SK-N-SH (cell line): Measurements from ENCODE around the gene INS. TPM values are rescaled to one million over a fixed set of nuclear protein-coding genes. Genes with fewer than 3 reads are reported as not detected.

Experiments
- CTCF ChIA-PET: fragments of 300-600, 350-600 bp; formaldehyde crosslinking; extraction: SDS; loops from one replicate; lab custom pipeline; 2021; lab: Yijun Ruan, JAX
- POLR2A ChIA-PET: fragments of 350-600 bp; sonication (Branson Sonifier 250); formaldehyde crosslinking; extraction: SDS; loops from one replicate; lab custom pipeline; 2020; ENCODE audit warnings: antibody characterized with exemption, inconsistent platforms; lab: Yijun Ruan, JAX
- DNase-seq: peaks from one replicate; pipeline ENCODE4 v3.0.0; 2012
- H2AFZ ChIP-seq: fragments of 200-600 bp; sonication (generic); 2 replicates; pipeline ENCODE4 v1.8.1; 2016; ENCODE audit warnings: antibody characterized with exemption, mild to moderate bottlenecking, low read depth
- H3F3A ChIP-seq: fragments of 200-600 bp; sonication (generic); replicated peaks from 2 replicates; pipeline ENCODE3; 2016; ENCODE audit warnings: antibody characterized with exemption, mild to moderate bottlenecking; ENCODE audit not compliant: insufficient read depth
- H3K27ac ChIP-seq, 2 experiments: fragments of 200-500 bp in 1 of 2; fragments of 200-600 bp in 1 of 2; sonication (Bioruptor generic) in 1 of 2; sonication (generic), shearing (Covaris generic) in 1 of 2; 2 replicates each; pipeline versions ENCODE4 v1.5.1 to v1.6.1; 2014 to 2016; ENCODE audit warnings: low read depth in 2 of 2, inconsistent platforms in 1 of 2, low read length in 1 of 2, mild to moderate bottlenecking in 1 of 2, mixed read lengths in 1 of 2
- H3K27me3 ChIP-seq: fragments of 200-600 bp; sonication (generic), shearing (Covaris generic); 2 replicates; pipeline ENCODE4 v1.6.1; 2016; ENCODE audit warnings: mixed run types; ENCODE audit not compliant: insufficient read depth
- H3K36me3 ChIP-seq, 2 experiments: fragments of 200-500 bp in 1 of 2; fragments of 200-600 bp in 1 of 2; sonication (Bioruptor generic) in 1 of 2; sonication (generic) in 1 of 2; replicated peaks in 1 of 2; 2 replicates each; pipeline versions ENCODE3 to v1.5.1; 2014 to 2016; ENCODE audit warnings: low read length in 1 of 2, mild to moderate bottlenecking in 1 of 2; ENCODE audit not compliant: insufficient read depth in 2 of 2, control insufficient read depth in 1 of 2
- H3K4me1 ChIP-seq, 2 experiments: fragments of 200-500 bp in 1 of 2; fragments of 200-600 bp in 1 of 2; sonication (Bioruptor generic) in 1 of 2; sonication (generic), shearing (Covaris generic) in 1 of 2; 2 replicates each; pipeline versions ENCODE4 v1.5.1 to v1.6.1; 2014 to 2016; ENCODE audit warnings: low read depth in 1 of 2, low read length in 1 of 2, mixed run types in 1 of 2; ENCODE audit not compliant: insufficient read depth in 2 of 2, control insufficient read depth in 1 of 2
- H3K4me2 ChIP-seq: fragments of 200-600 bp; sonication (generic), shearing (Covaris generic); 2 replicates; pipeline ENCODE4 v1.6.1; 2017; ENCODE audit warnings: mixed run types
- H3K4me3 ChIP-seq, 2 experiments: fragments of 200-500 bp in 1 of 2; fragments of 200-600 bp in 1 of 2; sonication (Bioruptor generic) in 1 of 2; sonication (generic), shearing (Covaris generic) in 1 of 2; 2 replicates each; pipeline versions ENCODE4 v1.5.1 to v1.8.1; 2014 to 2016; ENCODE audit warnings: low read depth in 2 of 2, inconsistent platforms in 1 of 2, low read length in 1 of 2, mild to moderate bottlenecking in 1 of 2, mixed read lengths in 1 of 2, moderate library complexity in 1 of 2
- H3K79me2 ChIP-seq: fragments of 200-600 bp; sonication (generic); 2 replicates; pipeline ENCODE4 v1.8.1; 2017; ENCODE audit warnings: mild to moderate bottlenecking; ENCODE audit not compliant: insufficient read depth
- H3K9ac ChIP-seq: fragments of 200-600 bp; sonication (generic); 2 replicates; pipeline ENCODE4 v1.6.1; 2017; ENCODE audit warnings: mixed run types
- H3K9me2 ChIP-seq: fragments of 200-600 bp; sonication (generic); 2 replicates; pipeline ENCODE4 v1.6.1; 2017; ENCODE audit warnings: mixed run types
- H3K9me3 ChIP-seq: fragments of 200-600 bp; sonication (generic); 2 replicates; pipeline ENCODE4 v1.6.1; 2017; ENCODE audit warnings: mixed run types, mild to moderate bottlenecking, moderate library complexity
- H4K20me1 ChIP-seq: fragments of 200-600 bp; sonication (generic); 2 replicates; pipeline ENCODE4 v1.6.1; 2017; ENCODE audit warnings: mild to moderate bottlenecking, mixed run types; ENCODE audit not compliant: insufficient read depth
- ELF1 ChIP-seq: IDR thresholded peaks from 2 replicates; pipeline ENCODE4 v1.4.0; 2012
- EP300 ChIP-seq, 2 experiments: IDR thresholded peaks; 2 replicates each; pipeline versions ENCODE4 v1.4.0 to v1.6.1; 2012; ENCODE audit warnings: borderline replicate concordance in 1 of 2, low read depth in 1 of 2, low read length in 1 of 2
- EZH2phosphoT487 ChIP-seq: fragments of 200-600 bp; sonication (generic); IDR thresholded peaks from 2 replicates; pipeline ENCODE4 v1.6.1; 2017; ENCODE audit warnings: low read depth, mixed run types, mild to moderate bottlenecking, antibody characterized with exemption, moderate library complexity, borderline replicate concordance
- FOXM1 ChIP-seq: IDR thresholded peaks from 2 replicates; pipeline ENCODE4 v1.4.0; 2012; ENCODE audit warnings: low read depth, mild to moderate bottlenecking
- IRF3 ChIP-seq: fragments of 150-350 bp; IDR thresholded peaks from 2 replicates; pipeline ENCODE4 v1.6.1; 2016; ENCODE audit warnings: mild to moderate bottlenecking, low read depth, low read length
- MXI1 ChIP-seq: IDR thresholded peaks from 2 replicates; pipeline ENCODE4 v1.6.1; 2012; ENCODE audit warnings: mild to moderate bottlenecking, low read depth, low read length, improper control_type of control experiment
- NFIC ChIP-seq: IDR thresholded peaks from 2 replicates; pipeline ENCODE4 v1.4.0; 2012; ENCODE audit warnings: borderline replicate concordance
- RAD21 ChIP-seq: IDR thresholded peaks from 2 replicates; pipeline ENCODE4 v1.6.1; 2012; ENCODE audit warnings: mild to moderate bottlenecking, low read length
- RCOR1 ChIP-seq: fragments of 150-350 bp; IDR thresholded peaks from 2 replicates; pipeline ENCODE4 v1.6.1; 2017; ENCODE audit warnings: antibody characterized with exemption, low read length
- REST ChIP-seq: IDR thresholded peaks from 2 replicates; pipeline ENCODE4 v1.6.1; 2012; ENCODE audit warnings: mild to moderate bottlenecking, low read depth, low read length, moderate library complexity
- RXRA ChIP-seq: IDR thresholded peaks from 2 replicates; pipeline ENCODE4 v1.4.0; 2012; ENCODE audit warnings: low read depth, mild to moderate bottlenecking, borderline replicate concordance
- TAF1 ChIP-seq: IDR thresholded peaks from 2 replicates; pipeline ENCODE4 v1.6.1; 2012; ENCODE audit warnings: low read depth, mild to moderate bottlenecking, low read length, moderate library complexity, borderline replicate concordance
- TCF12 ChIP-seq: IDR thresholded peaks from 2 replicates; pipeline ENCODE4 v1.4.0; 2012
- TEAD4 ChIP-seq: IDR thresholded peaks from 2 replicates; pipeline ENCODE4 v1.4.0; 2012; ENCODE audit warnings: mild to moderate bottlenecking, borderline replicate concordance; ENCODE audit not compliant: insufficient read depth
- USF1 ChIP-seq: IDR thresholded peaks from 2 replicates; pipeline ENCODE4 v1.4.0; 2012; ENCODE audit warnings: low read depth, borderline replicate concordance
- ZBTB33 ChIP-seq: IDR thresholded peaks from 2 replicates; pipeline ENCODE4 v1.4.0; 2012; ENCODE audit warnings: low read depth, borderline replicate concordance
- WGBS: methylation state at CpG from one replicate; pipeline ENCODE4 v1.1.6; 2017; ENCODE audit warnings: low lambda C conversion rate; 5-methylcytosine and 5-hydroxymethylcytosine counted together
- polyA plus RNA-seq, 3 experiments: library from polyadenylated mRNA; depleted of rRNA; stranded (reverse); fragments of >200 nt; gene quantifications; 2 replicates each; pipeline ENCODE4 v1.2.3, GENCODE V29; 2012

The INS gene
- polyA plus RNA-seq, 1 of the 3 experiments (the other 2 are of a cell fraction), result not detected

- 83% methylated on average over 12 of the region's 24 CpGs for WGBS
- H3K79me2 ChIP-seq, result no peaks in the 10 kb centered on the region
- no peak overlapping the region for H3K4me2 ChIP-seq
- no peaks in the 10 kb centered on the region for H4K20me1 ChIP-seq
- no peak overlapping the region for H2AFZ ChIP-seq
- DNase-seq, result no peak
- H3K9me2 ChIP-seq, result no peaks in the 10 kb centered on the region
- no peak overlapping the region; a peak in 1 of 4 replicates for H3K27ac ChIP-seq
- no peaks in the 10 kb centered on the region for H3F3A ChIP-seq
- H3K4me3 ChIP-seq, result peak overlapping the region in 1 of 2 experiments; percentile 41; a peak in 1 of 4 replicates
- H3K36me3 ChIP-seq, result no peaks in the 10 kb centered on the region
- no peak overlapping the region for H3K9ac ChIP-seq
- H3K9me3 ChIP-seq, result no peaks in the 10 kb centered on the region
- H3K27me3 ChIP-seq, result peaks cover 28% of the 10 kb centered on the region
- ChIA-PET POLR2A (interaction anchor here (0.6 to 1.9 kb wide), 5 partner anchors 9 to 99 kb away, joined by 3 to 6 read pairs (median 4); no protein-coding TSS in a partner anchor), CTCF (interaction anchor here (0.7 to 25.3 kb wide), 6 partner anchors 13 to 254 kb away, joined by 3 to 1098 read pairs (median 3); no protein-coding TSS in a partner anchor)
- peaks cover 0 to 17% of the 10 kb centered on the region in 2 experiments; a peak in 1 of 4 replicates for H3K4me1 ChIP-seq
- no peak for TF ChIP-seq TEAD4
- TF ChIP-seq MXI1, result no peak
- no peak for TF ChIP-seq RXRA
- no peak for TF ChIP-seq REST
- no peak for TF ChIP-seq RCOR1
- TF ChIP-seq TAF1, result no peak
- no peak for TF ChIP-seq IRF3
- TF ChIP-seq ZBTB33, result no peak
- no peak for TF ChIP-seq FOXM1
- TF ChIP-seq TCF12, result no peak
- TF ChIP-seq USF1, result no peak
- no peak for TF ChIP-seq RAD21
- no peak for TF ChIP-seq EP300 (IDR thresholded peaks at IDR 0.05; ENCODE audit: borderline replicate concordance in 1 of 2, low read depth in 1 of 2, low read length in 1 of 2)
- TF ChIP-seq NFIC, result no peak
- TF ChIP-seq ELF1, result no peak
- TF ChIP-seq EZH2phosphoT487, result no peak
- TF ChIP-seq, all 33 proteins: peak for 0
These were observed 24.6 kb downstream of the INS start for GRCh38 chr11:2136209-2136951.
